A549 (cell line): ENCODE measurements around the gene B3GAT1.

Experiments
- JUNB ChIP-seq: fragments of >200 bp; sonication (Bioruptor Twin); formaldehyde crosslinking; IDR thresholded peaks from 2 replicates; pipeline ENCODE4 v1.6.1; 2016
- POLR2AphosphoS2 ChIP-seq: conservative IDR thresholded peaks from 2 replicates; pipeline ENCODE4 v1.6.1; 2012; ENCODE audit warnings: low read length, improper control_type of control experiment, inconsistent platforms
- RCOR1 ChIP-seq: fragments of 150-350 bp; IDR thresholded peaks from 2 replicates; pipeline ENCODE4 v1.6.1; 2014; ENCODE audit warnings: antibody characterized with exemption, low read length, low read depth

GRCh38 chr11:134349109-134349801 is 62.8 kb downstream of the B3GAT1 start:
- TF ChIP-seq POLR2AphosphoS2 (no peak), JUNB (no peak), RCOR1 (no peak)
